IMR-90 (cell line): ENCODE data around the gene MAGI3. TPM values are rescaled to one million over a fixed set of nuclear protein-coding genes. Genes with fewer than 3 reads are reported as not detected.

ENCODE experiments used
- ATAC-seq: fragments of 200-7000 bp; cut with Tn5 transposase; 2 replicates; pipeline ENCODE4 v1.9.1; 2020; ENCODE audit warnings: low read depth, mild to moderate bottlenecking, moderate library complexity
- BruUV-seq: library from RNA; stranded (reverse); fragments of 400-500 nt; replicated peaks from 2 replicates; lab custom pipeline; 2021; lab: Mats Ljungman, UMichigan
- CTCF ChIA-PET: fragments of 300-600 bp; formaldehyde crosslinking; extraction: SDS; loops from one replicate; lab custom pipeline; 2021; ENCODE audit warnings: antibody characterized with exemption; lab: Yijun Ruan, JAX
- POLR2A ChIA-PET: fragments of 300-600 bp; sonication (Branson Sonifier 250); formaldehyde crosslinking; loops from one replicate; lab custom pipeline; 2022; ENCODE audit warnings: antibody characterized with exemption; ENCODE audit not compliant: unreplicated experiment; lab: Charles Lee
- DNase-seq: peaks from one replicate; pipeline ENCODE4 v3.0.0; 2013
- H2AFZ ChIP-seq: replicated peaks from 2 replicates; pipeline ENCODE3; 2013; ENCODE audit warnings: low read length, mild to moderate bottlenecking; ENCODE audit not compliant: poor library complexity
- H2AK5ac ChIP-seq: 2 replicates; pipeline ENCODE4 v1.6.1; 2013; ENCODE audit warnings: low read depth, low read length, inconsistent platforms
- H2AK9ac ChIP-seq: replicated peaks from 2 replicates; pipeline ENCODE3; 2013; ENCODE audit warnings: mild to moderate bottlenecking, low read depth, low read length, moderate library complexity; ENCODE audit not compliant: poor library complexity
- H2BK120ac ChIP-seq: 2 replicates; pipeline ENCODE4 v1.6.1; 2013; ENCODE audit warnings: low read depth, low read length, inconsistent platforms
- H2BK15ac ChIP-seq: 3 replicates; pipeline ENCODE4 v1.6.1; 2013; ENCODE audit warnings: low read depth, low read length, inconsistent platforms
- H2BK20ac ChIP-seq: 2 replicates; pipeline ENCODE4 v1.6.1; 2013; ENCODE audit warnings: low read depth, mild to moderate bottlenecking, inconsistent platforms, low read length, moderate library complexity
- H2BK5ac ChIP-seq: 2 replicates; pipeline ENCODE4 v1.6.1; 2013; ENCODE audit warnings: mild to moderate bottlenecking, low read depth, low read length, inconsistent platforms; ENCODE audit not compliant: poor library complexity, severe bottlenecking
- H3K14ac ChIP-seq: replicated peaks from 2 replicates; pipeline ENCODE4 v1.6.1; 2013; ENCODE audit warnings: low read depth, low read length, inconsistent platforms
- H3K18ac ChIP-seq: 2 replicates; pipeline ENCODE4 v1.6.1; 2013; ENCODE audit warnings: low read depth, low read length, control low read depth
- H3K23ac ChIP-seq: 2 replicates; pipeline ENCODE4 v1.6.1; 2013; ENCODE audit warnings: low read depth, low read length, inconsistent platforms
- H3K27ac ChIP-seq: 2 replicates; pipeline ENCODE4 v1.5.1; 2013; ENCODE audit warnings: mild to moderate bottlenecking, control low read depth, low read length; ENCODE audit not compliant: insufficient read depth
- H3K27me3 ChIP-seq: 2 replicates; pipeline ENCODE4 v1.6.1; 2013; ENCODE audit warnings: low read length; ENCODE audit not compliant: control insufficient read depth, insufficient read depth
- H3K36me3 ChIP-seq: 2 replicates; pipeline ENCODE4 v1.6.1; 2013; ENCODE audit warnings: low read length, mixed read lengths; ENCODE audit not compliant: control insufficient read depth, insufficient read depth
- H3K4ac ChIP-seq: 2 replicates; pipeline ENCODE4 v1.6.1; 2013; ENCODE audit warnings: low read depth, low read length, inconsistent platforms
- H3K4me1 ChIP-seq: 2 replicates; pipeline ENCODE4 v1.6.1; 2013; ENCODE audit warnings: low read length, mixed read lengths; ENCODE audit not compliant: control insufficient read depth, insufficient read depth
- H3K4me2 ChIP-seq: 2 replicates; pipeline ENCODE4 v1.6.1; 2013; ENCODE audit warnings: low read depth, mild to moderate bottlenecking, control low read depth, low read length, moderate library complexity
- H3K4me3 ChIP-seq: 2 replicates; pipeline ENCODE4 v1.5.1; 2013; ENCODE audit warnings: low read depth, mild to moderate bottlenecking, control low read depth, low read length, moderate library complexity; ENCODE audit not compliant: insufficient read depth
- H3K56ac ChIP-seq: 2 replicates; pipeline ENCODE4 v1.6.1; 2013; ENCODE audit warnings: low read length, inconsistent platforms; ENCODE audit not compliant: insufficient read depth; ENCODE audit errors: extremely low read depth
- H3K79me1 ChIP-seq, 2 experiments: 2 replicates each; pipeline ENCODE4 v1.6.1; 2013; ENCODE audit warnings: low read length in 2 of 2, inconsistent platforms in 1 of 2, low read depth in 1 of 2
- H3K9ac ChIP-seq: 2 replicates; pipeline ENCODE4 v1.6.1; 2013; ENCODE audit warnings: low read depth, low read length, control low read depth
- H3K9me1 ChIP-seq: 2 replicates; pipeline ENCODE4 v1.6.1; 2013; ENCODE audit warnings: low read length, inconsistent platforms; ENCODE audit not compliant: insufficient read depth
- H3K9me3 ChIP-seq: 2 replicates; pipeline ENCODE4 v1.6.1; 2013; ENCODE audit warnings: low read length; ENCODE audit not compliant: control insufficient read depth, insufficient read depth
- H4K20me1 ChIP-seq: 2 replicates; pipeline ENCODE4 v1.6.1; 2013; ENCODE audit warnings: low read length, inconsistent platforms; ENCODE audit not compliant: insufficient read depth
- H4K5ac ChIP-seq: 2 replicates; pipeline ENCODE4 v1.6.1; 2013; ENCODE audit warnings: mild to moderate bottlenecking, low read depth, low read length, control low read depth
- H4K8ac ChIP-seq, 2 experiments: 2 replicates each; pipeline ENCODE4 v1.6.1; 2013; ENCODE audit warnings: low read depth in 2 of 2, low read length in 2 of 2, control low read depth in 1 of 2, inconsistent platforms in 1 of 2
- H4K91ac ChIP-seq: 2 replicates; pipeline ENCODE4 v1.6.1; 2013; ENCODE audit warnings: low read depth, low read length, inconsistent platforms; ENCODE audit not compliant: insufficient read depth
- BHLHE40 ChIP-seq: fragments of 150-350 bp; IDR thresholded peaks from 2 replicates; pipeline ENCODE4 v1.6.1; 2016; ENCODE audit warnings: mild to moderate bottlenecking, low read depth, low read length
- CHD1 ChIP-seq: IDR thresholded peaks from 2 replicates; pipeline ENCODE4 v1.6.1; 2012; ENCODE audit warnings: low read depth, low read length, improper control_type of control experiment
- ELK1 ChIP-seq: fragments of 150-350 bp; IDR thresholded peaks from 2 replicates; pipeline ENCODE4 v1.6.1; 2016; ENCODE audit warnings: low read depth, mild to moderate bottlenecking, low read length, moderate library complexity, borderline replicate concordance
- FOS ChIP-seq: fragments of 150-350 bp; IDR thresholded peaks from 2 replicates; pipeline ENCODE4 v1.6.1; 2016; ENCODE audit warnings: low read depth, low read length
- MAZ ChIP-seq: IDR thresholded peaks from 2 replicates; pipeline ENCODE4 v1.6.1; 2012; ENCODE audit warnings: low read depth, mild to moderate bottlenecking, low read length, improper control_type of control experiment, moderate library complexity, borderline replicate concordance
- MXI1 ChIP-seq: IDR thresholded peaks from 2 replicates; pipeline ENCODE4 v1.6.1; 2012; ENCODE audit warnings: low read depth, mild to moderate bottlenecking, low read length, moderate library complexity, borderline replicate concordance
- RAD21 ChIP-seq: IDR thresholded peaks from 2 replicates; pipeline ENCODE4 v1.6.1; 2012; ENCODE audit warnings: low read length, improper control_type of control experiment
- RCOR1 ChIP-seq: IDR thresholded peaks from 2 replicates; pipeline ENCODE4 v1.6.1; 2012; ENCODE audit warnings: mild to moderate bottlenecking, low read length, improper control_type of control experiment; ENCODE audit not compliant: insufficient replicate concordance
- WGBS, 2 experiments: methylation state at CpG; one replicate each; pipeline versions ENCODE4 v1.1.5 to v1.1.7; 2013; ENCODE audit warnings: missing lambda C conversion rate in 2 of 2; ENCODE audit not compliant: insufficient read length in 1 of 2; ENCODE audit errors: extremely low coverage in 2 of 2; 5-methylcytosine and 5-hydroxymethylcytosine counted together
- dilution Hi-C: fragments of 300-500 bp; cut with HindIII; formaldehyde crosslinking; loops from one replicate; pipeline ENCODE4 v1.14.3; 2018; ENCODE audit warnings: low sequenced_read_pairs; ENCODE audit not compliant: unreplicated experiment
- in situ Hi-C: fragments of 300-500 bp; cut with MboI; formaldehyde crosslinking; loops from 3 replicates; pipeline ENCODE4 v1.14.3; 2019; ENCODE audit warnings: low sequenced_read_pairs, inconsistent platforms, mixed read lengths
- intact Hi-C: fragments of 100-400 bp; cut with micrococcal nuclease; formaldehyde crosslinking; loops from 2 replicates; pipeline ENCODE4 v1.10.0; 2022
- polyA plus RNA-seq, 3 experiments: library from polyadenylated mRNA; depleted of rRNA; stranded (reverse); fragments of >200 nt; gene quantifications; 2 replicates each; pipeline ENCODE4 v1.2.3, GENCODE V29; 2012; ENCODE audit warnings: low replicate concordance in 1 of 3
- total RNA-seq: library from RNA; depleted of rRNA; stranded (reverse); fragments of >200 nt; gene quantifications from 2 replicates; pipeline ENCODE4 v1.2.3, GENCODE V29; 2012
- TF ChIP-seq, protein P1 (sequence below): conservative IDR thresholded peaks from 2 replicates; pipeline ENCODE4 v1.5.1; 2012; ENCODE audit warnings: mild to moderate bottlenecking, low read depth, low read length, improper control_type of control experiment

Gene MAGI3
- total and polyA plus RNA-seq, 2 of the 4 experiments (the other 2 are of a cell fraction): 2.5 to 8.8 TPM

GRCh38 chr1:113657126-113657525, 266.8 kb downstream of the MAGI3 start:
- no peaks in the 10 kb centered on the region for H3K9me1 ChIP-seq
- no peak overlapping the region for H3K4ac ChIP-seq
- H3K4me3 ChIP-seq: no peak overlapping the region
- no peaks in the 10 kb centered on the region for H3K79me1 ChIP-seq
- intact Hi-C loops: loop anchor here (5.0 kb wide), 1 partner anchor 45 kb away; no protein-coding TSS in a partner anchor
- no peak overlapping the region for H2BK20ac ChIP-seq
- dilution Hi-C loops: no loop called here
- H2BK120ac ChIP-seq: no peak overlapping the region
- DNase-seq (no peak), ATAC-seq (no peak)
- H2AFZ ChIP-seq: no peak overlapping the region
- H3K9me3 ChIP-seq: no peaks in the 10 kb centered on the region
- in situ Hi-C loops: loop anchor here (10.0 kb wide), 1 partner anchor 272 kb away; no protein-coding TSS in a partner anchor
- H3K18ac ChIP-seq: no peak overlapping the region
- no peak overlapping the region for H3K27ac ChIP-seq
- CTCF ChIA-PET: interaction anchor here (0.6 kb wide), 1 partner anchor 582 kb away, joined by 5 read pairs; no protein-coding TSS in a partner anchor
- 100% methylated on average over 1 of the region's 3 CpGs; no CpG with 5 or more reads in 1 of the 2 experiments for WGBS, 2 experiments
- POLR2A ChIA-PET: no interaction called here
- H3K9ac ChIP-seq: no peak overlapping the region
- H2BK15ac ChIP-seq: no peak overlapping the region
- H3K27me3 ChIP-seq: no peaks in the 10 kb centered on the region
- no TSS peak for BruUV-seq
- H4K91ac ChIP-seq: no peak overlapping the region
- H4K20me1 ChIP-seq: no peaks in the 10 kb centered on the region
- no peak overlapping the region for H4K5ac ChIP-seq
- H2BK5ac ChIP-seq: no peak overlapping the region
- no peak overlapping the region for H3K56ac ChIP-seq
- H4K8ac ChIP-seq: no peak overlapping the region
- no peak overlapping the region for H2AK5ac ChIP-seq
- H2AK9ac ChIP-seq: no peak overlapping the region
- no peak overlapping the region for H3K14ac ChIP-seq
- TF ChIP-seq RAD21 (no peak), RCOR1 (no peak), MAZ (no peak), MXI1 (no peak), CHD1 (no peak), FOS (no peak), ELK1 (no peak), BHLHE40 (no peak)
- TF ChIP-seq, protein P1, sequence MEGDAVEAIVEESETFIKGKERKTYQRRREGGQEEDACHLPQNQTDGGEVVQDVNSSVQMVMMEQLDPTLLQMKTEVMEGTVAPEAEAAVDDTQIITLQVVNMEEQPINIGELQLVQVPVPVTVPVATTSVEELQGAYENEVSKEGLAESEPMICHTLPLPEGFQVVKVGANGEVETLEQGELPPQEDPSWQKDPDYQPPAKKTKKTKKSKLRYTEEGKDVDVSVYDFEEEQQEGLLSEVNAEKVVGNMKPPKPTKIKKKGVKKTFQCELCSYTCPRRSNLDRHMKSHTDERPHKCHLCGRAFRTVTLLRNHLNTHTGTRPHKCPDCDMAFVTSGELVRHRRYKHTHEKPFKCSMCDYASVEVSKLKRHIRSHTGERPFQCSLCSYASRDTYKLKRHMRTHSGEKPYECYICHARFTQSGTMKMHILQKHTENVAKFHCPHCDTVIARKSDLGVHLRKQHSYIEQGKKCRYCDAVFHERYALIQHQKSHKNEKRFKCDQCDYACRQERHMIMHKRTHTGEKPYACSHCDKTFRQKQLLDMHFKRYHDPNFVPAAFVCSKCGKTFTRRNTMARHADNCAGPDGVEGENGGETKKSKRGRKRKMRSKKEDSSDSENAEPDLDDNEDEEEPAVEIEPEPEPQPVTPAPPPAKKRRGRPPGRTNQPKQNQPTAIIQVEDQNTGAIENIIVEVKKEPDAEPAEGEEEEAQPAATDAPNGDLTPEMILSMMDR: no peak
- no peak overlapping the region for H3K23ac ChIP-seq
- no peak overlapping the region for H3K4me2 ChIP-seq
- H3K36me3 ChIP-seq: peaks cover 2% of the 10 kb centered on the region; the same call in 1 of the 2 replicates
- H3K4me1 ChIP-seq: no peaks in the 10 kb centered on the region
